GM12873 (cell line): Measurements from ENCODE around the gene MYCN.

Experiments
- TF ChIP-seq, protein P1 (sequence below): IDR thresholded peaks from 2 replicates; pipeline ENCODE4 v1.5.1; 2012; ENCODE audit warnings: low read depth, mild to moderate bottlenecking, moderate library complexity, low read length, control low read depth; ENCODE audit not compliant: insufficient read depth; ENCODE audit errors: missing control alignments

The MYCN gene

DNA sequence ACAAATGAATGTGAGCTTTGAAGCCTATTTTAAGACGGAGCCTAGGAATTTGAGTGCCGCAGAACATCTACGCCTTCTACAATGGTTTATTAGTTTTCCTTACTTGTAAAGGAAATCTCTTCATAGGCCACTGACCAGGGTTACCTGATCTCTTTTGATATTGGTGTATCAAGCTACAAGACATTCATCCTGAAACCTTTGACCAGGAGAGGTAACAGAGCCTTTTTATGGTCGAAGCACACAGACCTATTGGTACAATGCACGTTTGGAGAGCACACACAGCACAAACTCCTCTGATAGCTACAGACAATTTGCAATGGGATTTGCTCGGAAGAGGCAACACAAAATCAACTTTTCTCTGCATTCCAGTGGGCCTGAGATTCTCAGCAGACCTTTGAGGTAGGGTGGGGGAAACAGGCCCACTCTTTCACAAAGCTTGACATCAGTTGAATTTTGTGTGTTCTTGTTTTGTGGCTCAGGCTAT lies 12.8 kb downstream of the MYCN start:
- TF ChIP-seq, protein P1, sequence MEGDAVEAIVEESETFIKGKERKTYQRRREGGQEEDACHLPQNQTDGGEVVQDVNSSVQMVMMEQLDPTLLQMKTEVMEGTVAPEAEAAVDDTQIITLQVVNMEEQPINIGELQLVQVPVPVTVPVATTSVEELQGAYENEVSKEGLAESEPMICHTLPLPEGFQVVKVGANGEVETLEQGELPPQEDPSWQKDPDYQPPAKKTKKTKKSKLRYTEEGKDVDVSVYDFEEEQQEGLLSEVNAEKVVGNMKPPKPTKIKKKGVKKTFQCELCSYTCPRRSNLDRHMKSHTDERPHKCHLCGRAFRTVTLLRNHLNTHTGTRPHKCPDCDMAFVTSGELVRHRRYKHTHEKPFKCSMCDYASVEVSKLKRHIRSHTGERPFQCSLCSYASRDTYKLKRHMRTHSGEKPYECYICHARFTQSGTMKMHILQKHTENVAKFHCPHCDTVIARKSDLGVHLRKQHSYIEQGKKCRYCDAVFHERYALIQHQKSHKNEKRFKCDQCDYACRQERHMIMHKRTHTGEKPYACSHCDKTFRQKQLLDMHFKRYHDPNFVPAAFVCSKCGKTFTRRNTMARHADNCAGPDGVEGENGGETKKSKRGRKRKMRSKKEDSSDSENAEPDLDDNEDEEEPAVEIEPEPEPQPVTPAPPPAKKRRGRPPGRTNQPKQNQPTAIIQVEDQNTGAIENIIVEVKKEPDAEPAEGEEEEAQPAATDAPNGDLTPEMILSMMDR = no peak

DNA sequence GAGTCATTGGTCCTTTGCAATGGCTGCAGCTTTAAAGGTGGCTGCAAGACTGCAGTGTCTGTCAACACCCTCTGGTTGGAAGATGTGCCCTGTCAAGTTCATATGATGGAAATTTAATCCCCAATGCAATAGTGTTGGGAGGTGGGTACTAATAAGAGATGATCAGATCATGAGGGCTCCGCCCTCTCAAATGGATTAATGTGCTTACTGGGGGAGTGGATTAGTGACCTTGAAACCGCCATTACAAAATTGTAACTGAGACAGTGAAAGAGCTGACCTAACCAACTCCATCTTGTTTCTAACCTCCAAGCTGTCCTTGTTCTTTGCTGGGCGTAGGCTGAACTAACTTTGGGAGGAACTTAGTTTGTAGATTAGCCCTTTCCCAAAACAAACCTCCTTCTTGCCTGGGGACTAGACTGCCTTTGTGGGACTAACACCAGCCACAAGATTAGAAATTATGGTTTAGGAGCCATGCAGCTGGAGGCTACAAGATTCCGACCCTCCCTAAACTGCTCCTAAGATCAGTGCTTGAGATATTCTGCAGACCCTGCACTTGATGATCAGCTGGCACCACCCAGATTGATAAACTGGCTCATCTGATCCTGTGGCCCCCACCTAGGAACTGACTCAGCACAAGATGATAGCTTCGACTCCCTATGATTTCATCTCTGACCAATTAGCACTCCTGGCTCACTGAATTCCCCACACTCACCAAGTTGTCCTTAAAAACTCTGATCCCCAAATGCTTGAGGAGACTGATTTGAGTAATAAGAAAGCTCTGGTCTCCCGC lies 13.7 kb downstream of the MYCN start:
- TF ChIP-seq, protein P1 = no peak

DNA sequence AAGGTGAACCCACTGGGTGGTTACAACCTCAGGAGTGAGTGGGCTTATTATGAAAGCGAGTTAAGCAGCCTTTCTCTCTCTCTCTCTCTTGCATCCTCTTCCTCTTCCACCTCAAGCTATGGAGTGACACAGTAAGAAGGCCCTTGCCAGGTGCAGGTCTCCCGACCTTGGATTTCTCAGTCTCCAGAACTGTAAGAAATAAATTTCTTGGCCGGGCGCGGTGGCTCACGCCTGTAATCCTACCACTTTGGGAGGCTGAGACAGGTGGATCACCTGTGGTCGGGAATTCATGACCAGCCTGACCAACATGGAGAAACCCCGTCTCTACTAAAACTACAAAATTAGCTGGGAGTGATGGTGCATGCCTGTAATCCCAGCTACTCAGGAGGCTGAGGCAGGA lies 14.4 kb downstream of the MYCN start:
- TF ChIP-seq, protein P1 = no peak

DNA sequence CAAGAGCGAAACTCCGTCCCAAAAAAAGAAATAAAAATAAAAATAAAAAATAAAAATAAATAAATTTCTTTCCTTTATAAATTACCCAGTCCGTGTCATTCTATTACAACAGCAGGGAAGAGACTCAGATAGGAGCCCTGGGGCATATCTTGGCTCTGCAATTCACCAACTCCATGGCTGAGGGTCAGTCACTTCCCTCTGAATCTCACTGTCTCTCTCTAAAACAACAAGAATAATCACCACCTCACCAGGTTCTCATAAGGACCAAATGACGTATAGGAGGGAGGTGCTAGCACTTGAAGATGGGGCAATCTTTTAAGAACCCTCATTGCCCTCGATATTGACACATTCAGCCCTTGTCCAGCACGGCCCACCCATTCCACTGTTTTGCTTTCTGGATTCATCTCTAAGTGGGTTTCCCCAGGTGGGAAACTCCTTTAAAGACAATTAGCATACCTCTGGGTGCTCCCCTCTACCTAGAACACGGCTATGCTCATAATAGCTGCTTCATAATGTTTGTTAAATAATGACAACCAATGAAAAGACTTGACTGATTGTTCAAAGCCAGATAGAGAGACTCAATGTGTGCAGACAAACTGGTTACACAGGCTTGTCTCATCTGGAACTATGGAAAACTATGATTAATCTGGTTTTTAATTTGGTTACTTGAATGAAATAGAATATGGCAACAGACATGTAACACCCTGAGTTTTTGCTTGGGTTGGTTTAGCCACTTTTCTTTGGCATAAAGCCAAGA lies 15.1 kb downstream of the MYCN start:
- TF ChIP-seq, protein P1 = no peak

DNA sequence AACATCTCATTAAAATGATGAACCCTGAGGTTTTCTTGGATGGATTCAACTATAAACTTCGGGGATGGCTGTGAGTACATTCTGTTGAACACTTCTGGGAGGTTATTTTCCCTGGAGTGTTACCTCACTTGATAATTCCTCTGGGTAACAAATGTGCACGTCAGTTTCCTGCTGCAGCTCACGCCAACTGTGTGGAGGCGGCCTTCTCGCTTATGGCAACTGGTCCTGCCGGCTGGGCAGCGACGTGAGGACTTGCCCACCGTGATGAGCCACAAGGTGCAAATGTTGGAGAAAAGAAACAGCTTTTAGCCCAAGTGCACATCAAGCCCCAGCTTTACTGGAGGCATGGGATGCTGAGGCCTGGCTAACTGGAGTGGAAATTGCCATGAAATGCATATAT lies 15.9 kb downstream of the MYCN start:
- TF ChIP-seq, protein P1 = no peak

DNA sequence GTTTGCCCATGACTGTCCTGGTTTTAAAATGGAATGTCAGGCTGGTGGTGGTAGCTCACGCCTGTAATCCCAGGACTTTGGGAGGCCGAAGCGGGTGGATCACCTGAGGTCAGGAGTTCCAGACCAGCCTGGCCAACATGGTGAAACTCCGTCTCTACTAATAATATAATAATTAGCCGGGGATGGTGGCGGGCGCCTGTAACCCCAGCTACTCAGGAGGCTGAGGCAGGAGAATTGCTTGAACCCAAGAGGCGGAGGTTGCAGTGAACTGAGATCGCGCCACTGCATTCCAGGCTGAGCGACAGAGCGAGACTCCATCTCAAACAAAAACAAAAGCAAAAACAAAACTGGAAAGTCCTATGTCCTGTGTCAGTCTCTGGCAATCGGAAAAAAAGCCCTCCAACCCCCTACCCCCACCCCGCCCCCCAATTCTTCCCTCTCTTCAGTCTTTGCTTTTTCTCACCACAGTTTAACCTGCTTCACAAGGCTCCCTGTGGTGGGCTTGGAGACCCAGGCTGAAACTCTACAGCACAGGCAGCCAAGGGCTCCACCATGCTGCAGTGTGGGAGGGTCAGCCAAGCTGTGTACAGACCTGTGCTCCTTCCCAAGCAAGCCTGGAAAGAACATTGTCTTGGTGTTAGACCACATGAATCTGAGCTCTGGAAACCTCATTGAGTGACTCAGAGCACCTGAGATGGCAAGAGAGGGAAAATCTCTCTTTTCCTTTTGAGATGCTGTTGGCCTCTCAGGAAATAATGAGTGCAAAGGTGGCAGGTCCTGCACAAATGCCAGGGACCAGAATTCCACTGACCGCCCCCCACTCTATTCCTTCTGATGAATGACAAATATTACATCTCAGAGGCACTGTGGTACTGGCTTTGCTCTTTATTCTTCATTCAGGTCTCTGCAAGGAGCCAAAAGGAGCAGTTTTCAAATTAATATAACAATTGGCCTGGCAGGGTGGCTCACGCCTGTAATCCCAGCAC lies 16.7 kb downstream of the MYCN start:
- TF ChIP-seq, protein P1 = no peak
